Tibial nerve (tissue), 4 donors: ENCODE data around the gene RPS17. TPM values are rescaled to one million over a fixed set of nuclear protein-coding genes. Genes with fewer than 3 reads are reported as not detected.

Experiments
- DNase-seq, 2 donors: peaks; one replicate each; pipeline ENCODE4 v3.0.0-alpha.2; 2019; ENCODE audit warnings: low spot score in 2 of 2
- H3K27ac ChIP-seq, 4 donors: fragments of 200-600 bp; sonication (generic) in 3 of 4; one replicate each; pipeline ENCODE4 v1.5.1; 2017 to 2019; ENCODE audit warnings: mild to moderate bottlenecking in 1 of 4
- H3K27me3 ChIP-seq, 2 donors: fragments of 200-600 bp; sonication (generic) in 1 of 2; one replicate each; pipeline versions ENCODE4 v1.5.1 to v1.6.0; 2017 to 2019
- H3K36me3 ChIP-seq, 3 donors: fragments of 200-600 bp; sonication (generic); one replicate each; pipeline ENCODE4 v1.5.1; 2018 to 2019
- H3K4me1 ChIP-seq, 4 donors: fragments of 200-600 bp; sonication (generic) in 3 of 4; one replicate each; pipeline ENCODE4 v1.5.1; 2017 to 2019
- H3K4me3 ChIP-seq, 4 donors: fragments of 200-600 bp; sonication (generic) in 3 of 4; one replicate each; pipeline ENCODE4 v1.5.1; 2017 to 2019; ENCODE audit warnings: mild to moderate bottlenecking in 1 of 4, moderate library complexity in 1 of 4
- H3K9me3 ChIP-seq, 4 donors: fragments of 200-600 bp; sonication (generic) in 3 of 4; one replicate each; pipeline ENCODE4 v1.5.1; 2017 to 2019
- EP300 ChIP-seq, 2 donors: sonication (generic); formaldehyde crosslinking; IDR thresholded peaks; one replicate each; pipeline ENCODE4 v1.6.1; 2017; ENCODE audit warnings: antibody characterized with exemption in 2 of 2, mild to moderate bottlenecking in 1 of 2
- POLR2A ChIP-seq, 2 donors: fragments of 450-650 bp; IDR thresholded peaks; one replicate each; pipeline ENCODE4 v1.6.1; 2017; ENCODE audit warnings: antibody characterized with exemption in 2 of 2, mild to moderate bottlenecking in 2 of 2, moderate library complexity in 2 of 2
- WGBS, 2 donors: methylation state at CpG; one replicate each; pipeline ENCODE4 v1.1.5; 2018; 5-methylcytosine and 5-hydroxymethylcytosine counted together
- total RNA-seq, 4 donors: library from RNA; depleted of rRNA; stranded (reverse); fragments of >200 nt; gene quantifications; one replicate each; pipeline ENCODE4 v1.1.0, GENCODE V29; 2016
- TF ChIP-seq, protein P1 (sequence below), 5 experiments: fragments of 200-600 bp in 3 of 5; fragments of 450-650 bp in 2 of 5; sonication (generic) in 3 of 5; IDR thresholded peaks; one replicate each; pipeline ENCODE4 v1.5.1; 2016 to 2019; ENCODE audit warnings: antibody characterized with exemption in 5 of 5, mild to moderate bottlenecking in 3 of 5, moderate library complexity in 2 of 5

Gene RPS17
- total RNA-seq, 4 donors from 2014 or later = 1,019 to 1,820 (median 1,439) TPM

DNA sequence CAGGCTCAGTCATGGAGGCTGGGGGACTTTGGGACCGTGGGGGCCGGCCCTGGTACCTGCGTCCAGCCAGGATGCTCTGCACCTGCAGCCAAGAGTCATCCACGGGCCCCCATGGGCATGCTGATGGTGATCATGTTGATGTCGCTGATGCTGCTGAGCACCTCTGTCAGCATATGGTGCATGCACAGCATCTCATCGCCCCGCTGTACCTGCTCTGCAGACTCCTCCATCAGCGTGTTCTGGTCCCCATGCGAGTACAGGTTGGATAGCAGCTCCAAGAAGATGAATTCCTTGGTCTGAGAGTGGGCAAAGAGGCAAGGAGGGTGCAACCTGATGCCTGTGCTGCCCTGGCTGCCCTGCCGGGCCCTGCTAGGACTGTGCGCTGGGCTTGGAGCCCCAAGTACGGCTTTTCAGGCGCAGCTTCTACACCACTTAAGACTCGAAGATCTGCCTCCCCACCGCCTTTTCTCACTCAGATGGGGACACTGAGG is 7.2 kb downstream of the RPS17 start:
- Histone ChIP-seq H3K27me3 (no peaks in the 10 kb centered on the region), H3K4me3 (no peak overlapping the region), H3K27ac (no peak overlapping the region), H3K4me1 (peaks cover 0 to 25% (median 2%) of the 10 kb centered on the region in 4 donors), H3K9me3 (no peaks in the 10 kb centered on the region), H3K36me3 (peaks cover 2 to 59% (median 7%) of the 10 kb centered on the region in 3 donors)
- TF ChIP-seq POLR2A (IDR thresholded peaks at IDR 0.05) (no peak), EP300 (IDR thresholded peaks at IDR 0.05) (no peak)
- TF ChIP-seq, protein P1, sequence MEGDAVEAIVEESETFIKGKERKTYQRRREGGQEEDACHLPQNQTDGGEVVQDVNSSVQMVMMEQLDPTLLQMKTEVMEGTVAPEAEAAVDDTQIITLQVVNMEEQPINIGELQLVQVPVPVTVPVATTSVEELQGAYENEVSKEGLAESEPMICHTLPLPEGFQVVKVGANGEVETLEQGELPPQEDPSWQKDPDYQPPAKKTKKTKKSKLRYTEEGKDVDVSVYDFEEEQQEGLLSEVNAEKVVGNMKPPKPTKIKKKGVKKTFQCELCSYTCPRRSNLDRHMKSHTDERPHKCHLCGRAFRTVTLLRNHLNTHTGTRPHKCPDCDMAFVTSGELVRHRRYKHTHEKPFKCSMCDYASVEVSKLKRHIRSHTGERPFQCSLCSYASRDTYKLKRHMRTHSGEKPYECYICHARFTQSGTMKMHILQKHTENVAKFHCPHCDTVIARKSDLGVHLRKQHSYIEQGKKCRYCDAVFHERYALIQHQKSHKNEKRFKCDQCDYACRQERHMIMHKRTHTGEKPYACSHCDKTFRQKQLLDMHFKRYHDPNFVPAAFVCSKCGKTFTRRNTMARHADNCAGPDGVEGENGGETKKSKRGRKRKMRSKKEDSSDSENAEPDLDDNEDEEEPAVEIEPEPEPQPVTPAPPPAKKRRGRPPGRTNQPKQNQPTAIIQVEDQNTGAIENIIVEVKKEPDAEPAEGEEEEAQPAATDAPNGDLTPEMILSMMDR (IDR thresholded peaks at IDR 0.05) = no peak
- 92 to 93% methylated on average over 13 to 15 of the region's 15 CpGs for WGBS, 2 donors
- DNase-seq = no peak

DNA sequence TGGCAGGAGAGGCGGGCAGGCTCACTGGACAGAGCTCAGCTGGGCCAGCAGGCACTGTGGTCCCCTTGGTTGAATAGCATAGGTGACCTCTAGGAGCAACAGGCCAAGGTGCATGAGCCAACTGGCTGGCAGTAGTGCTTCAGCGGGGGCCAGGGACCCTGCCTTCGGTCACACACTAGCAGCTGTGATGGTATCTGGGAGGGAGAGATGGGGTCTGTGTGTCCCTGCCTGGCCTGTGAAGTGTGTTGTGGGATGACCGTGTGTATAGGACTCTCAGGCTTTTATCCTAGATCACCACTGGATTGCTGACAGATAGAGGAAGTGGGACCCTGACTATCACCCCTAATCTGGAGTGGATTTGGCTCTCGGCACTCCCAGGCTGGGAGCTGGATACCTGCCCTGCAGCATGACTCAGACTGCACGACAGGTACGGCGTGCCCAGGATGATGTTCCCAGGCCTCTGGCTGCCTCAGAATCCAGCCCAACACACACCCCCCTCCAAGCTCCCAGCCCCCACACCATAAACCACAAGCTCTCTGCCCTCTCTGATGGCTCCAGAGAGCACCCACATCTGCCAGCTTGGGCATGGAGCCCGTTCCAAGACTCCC is 7.8 kb downstream of the RPS17 start:
- H3K9me3 ChIP-seq = no peaks in the 10 kb centered on the region
- peaks cover 0 to 20% (median 2%) of the 10 kb centered on the region in 4 donors for H3K4me1 ChIP-seq
- no peak for TF ChIP-seq EP300 (IDR thresholded peaks at IDR 0.05)
- TF ChIP-seq POLR2A (IDR thresholded peaks at IDR 0.05) = no peak
- TF ChIP-seq, protein P1 (IDR thresholded peaks at IDR 0.05) = no peak
- H3K4me3 ChIP-seq = no peak overlapping the region
- no peak for DNase-seq
- no peaks in the 10 kb centered on the region for H3K27me3 ChIP-seq
- no peak overlapping the region for H3K27ac ChIP-seq
- 77 to 94% methylated on average over 7 to 8 of the region's 9 CpGs for WGBS, 2 donors
- peaks cover 0 to 54% (median 2%) of the 10 kb centered on the region in 3 donors for H3K36me3 ChIP-seq

DNA sequence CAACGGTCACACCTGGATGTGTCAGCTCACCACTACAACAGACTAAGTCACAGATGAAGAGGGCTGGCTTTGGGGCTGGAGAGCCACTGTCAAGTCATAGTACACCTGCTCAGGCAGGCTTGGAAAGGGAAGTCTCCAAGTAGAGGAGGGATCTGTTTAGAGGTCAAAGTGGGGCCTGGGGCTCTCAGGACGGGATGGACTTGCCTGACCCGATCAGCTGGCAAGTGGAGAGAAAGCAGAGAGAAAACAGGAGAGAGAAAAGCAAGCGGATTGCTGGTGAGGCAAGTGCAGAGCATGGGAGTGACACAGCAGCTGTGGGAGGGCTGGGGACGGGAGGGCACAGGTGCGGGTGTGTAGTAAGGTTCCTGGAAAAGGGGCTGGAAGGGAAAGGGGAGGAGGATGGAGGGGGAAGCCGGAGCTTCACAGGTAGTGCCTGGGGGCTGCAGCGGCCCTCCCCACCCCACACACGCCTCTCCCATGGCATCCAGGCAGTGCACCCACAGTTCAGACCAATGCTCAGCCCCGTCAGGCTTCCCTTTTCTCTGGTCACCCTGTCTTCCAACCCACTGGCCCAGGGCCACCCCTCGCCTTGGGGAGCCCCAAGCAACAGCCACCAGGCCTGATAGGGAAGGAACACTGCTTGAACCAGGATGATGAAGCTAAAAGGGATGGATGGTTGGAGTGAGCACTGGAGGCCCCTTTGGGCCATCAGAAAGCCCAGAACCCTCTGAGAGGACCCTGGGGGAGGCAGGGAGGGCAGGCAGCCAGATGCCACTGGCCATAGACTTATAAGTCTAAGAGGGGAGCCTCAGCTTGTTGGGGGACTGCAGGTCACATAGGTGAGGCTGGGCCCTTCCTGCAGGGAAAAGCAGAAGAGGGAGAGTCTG is 8.5 kb downstream of the RPS17 start:
- no peak overlapping the region for H3K4me3 ChIP-seq
- TF ChIP-seq, protein P1 (IDR thresholded peaks at IDR 0.05) = no peak
- TF ChIP-seq POLR2A (IDR thresholded peaks at IDR 0.05) = no peak
- TF ChIP-seq EP300 (IDR thresholded peaks at IDR 0.05) = no peak
- no peak overlapping the region for H3K27ac ChIP-seq
- DNase-seq = no peak
- H3K36me3 ChIP-seq = peaks cover 0 to 46% (median 0%) of the 10 kb centered on the region in 3 donors
- H3K27me3 ChIP-seq = no peaks in the 10 kb centered on the region
- H3K9me3 ChIP-seq = no peaks in the 10 kb centered on the region
- peaks cover 0 to 12% (median 2%) of the 10 kb centered on the region in 4 donors for H3K4me1 ChIP-seq
- WGBS, 2 donors = 82 to 85% methylated on average over 11 of the region's 11 CpGs

DNA sequence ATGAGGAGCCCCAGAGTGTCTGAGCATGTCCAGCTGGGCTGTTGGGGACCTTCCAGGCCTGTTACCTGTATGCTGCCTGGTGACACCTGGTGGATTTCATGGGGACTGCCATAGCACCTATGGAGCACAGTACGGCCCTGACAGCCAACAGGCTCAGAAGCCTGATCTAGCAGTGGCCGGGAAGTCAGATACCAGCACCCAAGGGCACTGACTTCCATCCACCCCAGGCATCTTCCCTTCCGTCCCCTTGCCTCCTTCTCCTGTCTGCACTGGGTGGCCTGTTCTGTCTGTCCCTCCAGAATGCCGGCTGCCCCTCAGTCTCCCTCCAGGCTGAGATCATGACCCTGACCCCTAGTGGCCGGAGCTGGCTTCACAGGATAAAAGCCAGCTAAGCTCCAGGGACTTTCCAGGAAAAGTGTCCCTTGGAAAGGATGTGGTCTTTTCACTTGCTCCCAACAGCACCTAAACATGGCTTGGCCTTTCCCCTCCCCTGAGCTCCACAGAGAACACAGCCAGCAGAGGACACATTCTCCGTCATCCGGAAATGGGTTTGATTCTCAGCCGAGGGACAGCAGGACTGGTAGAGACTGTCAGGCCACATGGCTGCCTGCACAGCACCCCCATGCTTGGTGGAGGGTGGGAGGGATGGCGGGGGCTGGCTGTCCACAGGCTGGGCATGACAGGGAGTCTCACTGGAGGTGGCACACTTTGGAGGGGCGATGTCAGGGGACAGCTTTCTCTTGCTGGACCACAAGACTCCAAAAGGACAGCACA is 9.5 kb downstream of the RPS17 start:
- 15 to 18% methylated on average over 10 of the region's 10 CpGs for WGBS, 2 donors
- Histone ChIP-seq H3K4me3 (peak overlapping the region in 1 of 4 donors; percentile 23), H3K36me3 (peaks cover 0 to 37% (median 0%) of the 10 kb centered on the region in 3 donors), H3K4me1 (peaks cover 0 to 5% (median 2%) of the 10 kb centered on the region in 4 donors), H3K27me3 (no peaks in the 10 kb centered on the region), H3K27ac (no peak overlapping the region), H3K9me3 (no peaks in the 10 kb centered on the region)
- DNase-seq = peak; percentile 35 to 53
- TF ChIP-seq EP300 (IDR thresholded peaks at IDR 0.05) = no peak
- no peak for TF ChIP-seq POLR2A (IDR thresholded peaks at IDR 0.05)
- TF ChIP-seq, protein P1 (IDR thresholded peaks at IDR 0.05) = peak; percentile 74 to 80 (median 78)
